Keratinocyte (primary cell): ENCODE data around the gene MIS12. TPM values are rescaled to one million over a fixed set of nuclear protein-coding genes. Genes with fewer than 3 reads are reported as not detected.

Experiments
- DNase-seq: peaks from one replicate; pipeline ENCODE4 v3.0.0-alpha.2; 2011; ENCODE audit warnings: low read depth, missing footprints, low spot score
- FAIRE-seq: peaks from 2 replicates; lab custom pipeline; 2011; peaks lifted over from hg19 to GRCh38; lab: Jason Lieb, UNC
- H2AFZ ChIP-seq: 2 replicates; pipeline ENCODE4 v1.6.0; 2012; ENCODE audit warnings: low read length, control low read depth, inconsistent platforms; ENCODE audit not compliant: control insufficient read depth
- H3K27ac ChIP-seq: 2 replicates; pipeline ENCODE4 v1.5.1; 2011; ENCODE audit warnings: low read length; ENCODE audit not compliant: control insufficient read depth, insufficient read depth
- H3K27me3 ChIP-seq: 3 replicates; pipeline ENCODE4 v1.6.0; 2011; ENCODE audit warnings: low read length; ENCODE audit not compliant: control insufficient read depth, insufficient read depth; ENCODE audit errors: extremely low read depth
- H3K36me3 ChIP-seq, 2 experiments: 2 replicates in 1 of 2; 3 replicates in 1 of 2; pipeline ENCODE4 v1.5.1; 2011; ENCODE audit warnings: low read length in 2 of 2, mild to moderate bottlenecking in 1 of 2; ENCODE audit not compliant: control insufficient read depth in 2 of 2, insufficient read depth in 2 of 2; ENCODE audit errors: extremely low read depth in 1 of 2
- H3K4me1 ChIP-seq: 3 replicates; pipeline ENCODE4 v1.5.1; 2011; ENCODE audit warnings: low read length; ENCODE audit not compliant: control insufficient read depth, insufficient read depth; ENCODE audit errors: extremely low read depth
- H3K4me2 ChIP-seq: 3 replicates; pipeline ENCODE4 v1.6.0; 2011; ENCODE audit warnings: low read depth, low read length; ENCODE audit not compliant: control insufficient read depth, insufficient read depth; ENCODE audit errors: extremely low read depth
- H3K4me3 ChIP-seq, 3 experiments: fragments of 200-600 bp in 1 of 3; sonication (generic) in 1 of 3; 2 replicates in 2 of 3; 3 replicates in 1 of 3; pipeline ENCODE4 v1.5.1; 2011 to 2016; ENCODE audit warnings: low read length in 3 of 3, mild to moderate bottlenecking in 3 of 3, control low read depth in 2 of 3, inconsistent platforms in 1 of 3, low read depth in 1 of 3, mixed read lengths in 1 of 3, mixed run types in 1 of 3, moderate library complexity in 1 of 3; ENCODE audit not compliant: control insufficient read depth in 2 of 3, insufficient read depth in 2 of 3; ENCODE audit errors: extremely low read depth in 1 of 3
- H3K79me2 ChIP-seq: 2 replicates; pipeline ENCODE4 v1.6.0; 2012; ENCODE audit warnings: low read length; ENCODE audit not compliant: control insufficient read depth, insufficient read depth
- H3K9ac ChIP-seq: 3 replicates; pipeline ENCODE4 v1.6.0; 2011; ENCODE audit warnings: low read length; ENCODE audit not compliant: control insufficient read depth, insufficient read depth; ENCODE audit errors: extremely low read depth
- H3K9me1 ChIP-seq: 3 replicates; pipeline ENCODE4 v1.6.0; 2011; ENCODE audit warnings: low read length; ENCODE audit not compliant: control insufficient read depth, insufficient read depth; ENCODE audit errors: extremely low read depth
- H3K9me3 ChIP-seq: 2 replicates; pipeline ENCODE4 v1.5.1; 2012; ENCODE audit warnings: low read depth, low read length; ENCODE audit not compliant: control insufficient read depth
- H4K20me1 ChIP-seq: 3 replicates; pipeline ENCODE4 v1.6.0; 2011; ENCODE audit warnings: low read length; ENCODE audit not compliant: control insufficient read depth, insufficient read depth; ENCODE audit errors: extremely low read depth
- CTCF ChIP-seq, 3 experiments: IDR thresholded peaks in 1 of 3; conservative IDR thresholded peaks in 1 of 3; optimal IDR thresholded peaks in 1 of 3; 2 replicates in 2 of 3; 3 replicates in 1 of 3; pipeline versions ENCODE3 to v1.5.1; 2011; ENCODE audit warnings: low read length in 3 of 3, mild to moderate bottlenecking in 3 of 3, moderate library complexity in 2 of 3, control low read depth in 1 of 3, inconsistent platforms in 1 of 3; ENCODE audit not compliant: insufficient read depth in 2 of 3; ENCODE audit errors: extremely low read depth in 1 of 3
- EZH2 ChIP-seq: IDR thresholded peaks from one replicate; pipeline ENCODE4 v1.6.1; 2012; ENCODE audit warnings: inconsistent platforms, mild to moderate bottlenecking, low read length, moderate library complexity
- dilution Hi-C: fragments of 300-500 bp; cut with MboI; formaldehyde crosslinking; loops from one replicate; pipeline ENCODE4 v1.7.0; 2020; ENCODE audit warnings: low sequenced_read_pairs; ENCODE audit not compliant: extremely low pct_ligation_motif_present
- polyA plus RNA-seq, 5 experiments: library from polyadenylated mRNA; depleted of rRNA in 3 of 5; stranded (reverse) in 3 of 5; stranded (forward) in 1 of 5; unstranded in 1 of 5; fragments of >200 nt; gene quantifications; 1 replicate in 1 of 5; 2 replicates in 3 of 5; 3 replicates in 1 of 5; pipeline versions ENCODE4 v1.2.1 to v1.2.3, GENCODE V29; 2011 to 2012; ENCODE audit warnings: missing spikeins in 2 of 5, low read depth in 1 of 5, low replicate concordance in 1 of 5

MIS12 gene
- polyA plus RNA-seq, 1 donor (not counting 4 experiments of a cell fraction or from before 2014, with no cell fraction given): 20.6 TPM

- Histone ChIP-seq H3K9ac (no peak overlapping the region), H3K36me3 (peaks cover 25 to 30% of the 10 kb centered on the region in 2 experiments), H2AFZ (no peak overlapping the region), H3K27ac (no peak overlapping the region), H3K79me2 (no peaks in the 10 kb centered on the region), H3K4me3 (no peak overlapping the region), H3K9me1 (peaks cover 2% of the 10 kb centered on the region), H3K9me3 (no peaks in the 10 kb centered on the region), H3K27me3 (no peaks in the 10 kb centered on the region), H3K4me2 (no peak overlapping the region), H4K20me1 (no peaks in the 10 kb centered on the region), H3K4me1 (peaks cover 12% of the 10 kb centered on the region)
- TF ChIP-seq CTCF (optimal IDR thresholded peaks at IDR 0.05 in 1 of 3, IDR thresholded peaks at IDR 0.05 in 1 of 3, conservative IDR thresholded peaks at IDR 0.05 in 1 of 3; ENCODE audit: extremely low read depth in 1 of 3, insufficient read depth in 2 of 3, low read length in 3 of 3) (peak in 1 of 3 experiments; percentile 3), EZH2 (no peak)
- FAIRE-seq (no peak), DNase-seq (no peak)
- dilution Hi-C loops: no loop called here
Measured at GRCh38 chr17:5522476-5522875, 36.1 kb downstream of the MIS12 start.

GRCh38 chr17:5523249-5523648, 36.9 kb downstream of the MIS12 start:
- FAIRE-seq (no peak), DNase-seq (no peak)
- peaks cover 2% of the 10 kb centered on the region for H3K9me1 ChIP-seq
- H3K9me3 ChIP-seq: no peaks in the 10 kb centered on the region
- H3K79me2 ChIP-seq: no peaks in the 10 kb centered on the region
- TF ChIP-seq CTCF (optimal IDR thresholded peaks at IDR 0.05 in 1 of 3, IDR thresholded peaks at IDR 0.05 in 1 of 3, conservative IDR thresholded peaks at IDR 0.05 in 1 of 3; ENCODE audit: extremely low read depth in 1 of 3, insufficient read depth in 2 of 3, low read length in 3 of 3): no peak
- TF ChIP-seq EZH2: no peak
- no peak overlapping the region for H3K27ac ChIP-seq
- H3K9ac ChIP-seq: no peak overlapping the region
- no peak overlapping the region for H3K4me3 ChIP-seq
- H3K4me1 ChIP-seq: peaks cover 12% of the 10 kb centered on the region
- H3K36me3 ChIP-seq: peaks cover 32 to 37% of the 10 kb centered on the region in 2 experiments
- dilution Hi-C loops: no loop called here
- no peak overlapping the region for H2AFZ ChIP-seq
- H3K4me2 ChIP-seq: no peak overlapping the region
- H4K20me1 ChIP-seq: no peaks in the 10 kb centered on the region
- no peaks in the 10 kb centered on the region for H3K27me3 ChIP-seq
